SK-N-SH treated with all-trans-retinoic acid at 6 μM for 48 hours (cell line): ENCODE measurements around the gene SLC38A10.

ENCODE experiments used
- ATAC-seq: fragments of 200-7000 bp; cut with Tn5 transposase; 3 replicates; pipeline ENCODE4 v1.9.1; 2020; ENCODE audit warnings: mild to moderate bottlenecking, moderate library complexity
- ARNTL ChIP-seq: fragments of 450-650 bp; formaldehyde crosslinking; IDR thresholded peaks from 2 replicates; pipeline ENCODE4 v1.5.0; 2020; ENCODE audit warnings: low read depth, mild to moderate bottlenecking, moderate library complexity, borderline replicate concordance
- CREB5 ChIP-seq: fragments of 250-450 bp; sonication (Bioruptor Pico); IDR thresholded peaks from 2 replicates; pipeline ENCODE4 v1.5.1; 2020; ENCODE audit warnings: low read depth, mild to moderate bottlenecking, moderate library complexity
- CSDC2 ChIP-seq: fragments of 250-450 bp; sonication (Bioruptor Pico); IDR thresholded peaks from 2 replicates; pipeline ENCODE4 v1.5.0; 2020; ENCODE audit warnings: mild to moderate bottlenecking, moderate library complexity
- CSRNP3 ChIP-seq: fragments of 250-450 bp; sonication (Bioruptor Pico); IDR thresholded peaks from 2 replicates; pipeline ENCODE4 v1.5.1; 2021; ENCODE audit warnings: mild to moderate bottlenecking, moderate library complexity
- ESRRG ChIP-seq: fragments of 250-450 bp; sonication (Bioruptor Pico); IDR thresholded peaks from 2 replicates; pipeline ENCODE4 v1.6.1; 2021; ENCODE audit warnings: mild to moderate bottlenecking
- OSR1 ChIP-seq: fragments of 250-450 bp; sonication (Bioruptor Pico); IDR thresholded peaks from 2 replicates; pipeline ENCODE4 v1.8.0; 2022; ENCODE audit warnings: moderate library complexity, mild to moderate bottlenecking, inconsistent platforms
- PATZ1 ChIP-seq: fragments of 250-450 bp; sonication (Bioruptor Pico); IDR thresholded peaks from 2 replicates; pipeline ENCODE4 v1.8.0; 2020; ENCODE audit warnings: mild to moderate bottlenecking, moderate library complexity, borderline replicate concordance
- POU6F1 ChIP-seq: fragments of 250-450 bp; sonication (Bioruptor Pico); IDR thresholded peaks from 2 replicates; pipeline ENCODE4 v1.8.0; 2021; ENCODE audit warnings: low read depth, mild to moderate bottlenecking, moderate library complexity, borderline replicate concordance
- RARB ChIP-seq: fragments of 250-450 bp; sonication (Bioruptor Pico); IDR thresholded peaks from 2 replicates; pipeline ENCODE4 v1.8.0; 2021; ENCODE audit warnings: mild to moderate bottlenecking, moderate library complexity
- TCF4 ChIP-seq: fragments of 250-450 bp; sonication (Bioruptor Pico); IDR thresholded peaks from 2 replicates; pipeline ENCODE4 v1.8.0; 2021; ENCODE audit warnings: mild to moderate bottlenecking, moderate library complexity, borderline replicate concordance
- TOX ChIP-seq: fragments of 250-450 bp; sonication (Bioruptor Pico); IDR thresholded peaks from 2 replicates; pipeline ENCODE4 v1.8.0; 2021; ENCODE audit warnings: mild to moderate bottlenecking, moderate library complexity, borderline replicate concordance
- ZC3H10 ChIP-seq: fragments of 250-450 bp; sonication (Bioruptor Pico); IDR thresholded peaks from 2 replicates; pipeline ENCODE4 v1.5.1; 2021; ENCODE audit warnings: mild to moderate bottlenecking, moderate library complexity
- ZFP3 ChIP-seq: fragments of 250-450 bp; sonication (Bioruptor Pico); IDR thresholded peaks from 2 replicates; pipeline ENCODE4 v1.5.0; 2020; ENCODE audit warnings: mild to moderate bottlenecking, moderate library complexity
- ZNF565 ChIP-seq: fragments of 450-650 bp; formaldehyde crosslinking; conservative IDR thresholded peaks from 2 replicates; pipeline ENCODE4 v1.5.0; 2020; ENCODE audit warnings: low read depth, mild to moderate bottlenecking, moderate library complexity
- ZNF8 ChIP-seq: fragments of 450-650 bp; formaldehyde crosslinking; IDR thresholded peaks from 2 replicates; pipeline ENCODE4 v1.5.0; 2020; ENCODE audit warnings: mild to moderate bottlenecking, moderate library complexity

The SLC38A10 gene

GRCh38 chr17:81212365-81212764 is 82.7 kb downstream of the SLC38A10 start:
- ATAC-seq = no peak
- no peak for TF ChIP-seq PATZ1 (CRISPR knock-in tag)

- no peak for ATAC-seq
- TF ChIP-seq PATZ1 (CRISPR knock-in tag) (no peak), ZNF8 (CRISPR knock-in tag) (no peak)
- TF ChIP-seq, all 23 proteins: peak for 0
Observed at GRCh38 chr17:81210868-81211267, 84.2 kb downstream of the SLC38A10 start.

- TF ChIP-seq PATZ1 (CRISPR knock-in tag) (no peak), CSRNP3 (CRISPR knock-in tag) (no peak), ZNF565 (no peak)
- ATAC-seq = no peak
Observed at GRCh38 chr17:81210466-81210865, 84.6 kb downstream of the SLC38A10 start.

- TF ChIP-seq CSDC2 (CRISPR knock-in tag) (no peak), TCF4 (no peak), ZNF8 (CRISPR knock-in tag) (no peak), ESRRG (CRISPR knock-in tag) (no peak), OSR1 (CRISPR knock-in tag) (no peak), CREB5 (CRISPR knock-in tag) (no peak), POU6F1 (CRISPR knock-in tag) (no peak)
- ATAC-seq = no peak
Observed at GRCh38 chr17:81209141-81209540, 86.0 kb downstream of the SLC38A10 start.

GRCh38 chr17:81208651-81209050 is 86.5 kb downstream of the SLC38A10 start:
- no peak for ATAC-seq
- no peak for TF ChIP-seq ZNF565
- no peak for TF ChIP-seq ARNTL (CRISPR knock-in tag)
- TF ChIP-seq CSRNP3 (CRISPR knock-in tag) = no peak
- no peak for TF ChIP-seq PATZ1 (CRISPR knock-in tag)
- no peak for TF ChIP-seq ZC3H10
- no peak for TF ChIP-seq TOX (CRISPR knock-in tag)
- TF ChIP-seq ESRRG (CRISPR knock-in tag) = no peak
- TF ChIP-seq ZNF8 (CRISPR knock-in tag) = no peak
- TF ChIP-seq RARB (CRISPR knock-in tag) = no peak
- no peak for TF ChIP-seq ZFP3 (CRISPR knock-in tag)
